Measurements from ENCODE around the gene PKNOX2. TPM values are rescaled to one million over a fixed set of nuclear protein-coding genes. Genes with fewer than 3 reads are reported as not detected.

PKNOX2 gene
- total RNA-seq, 3 donors from 2014 or later (not counting 1 experiment from before 2014, with no cell fraction given): not detected

DNA sequence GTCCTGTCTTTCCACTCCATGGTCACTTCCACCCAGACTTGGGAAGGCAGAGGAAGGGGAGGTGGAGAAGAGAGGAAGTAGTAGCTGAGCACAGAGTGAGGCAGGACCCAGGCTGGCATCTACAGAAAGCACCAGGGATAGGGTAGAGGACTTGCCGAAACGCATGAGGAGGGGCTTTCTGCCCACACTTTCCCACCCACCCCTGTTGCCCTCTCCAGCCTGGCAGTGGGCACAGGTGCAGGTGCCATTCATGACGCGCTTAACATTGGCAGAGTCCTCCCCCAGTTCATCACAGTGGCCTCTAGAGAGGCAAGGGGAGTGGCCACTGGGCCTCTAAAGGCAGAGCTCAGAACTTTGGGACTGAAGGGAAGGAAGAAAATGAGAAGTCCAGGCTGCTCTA is 249.6 kb downstream of the PKNOX2 start:
- no peak overlapping the region for H3K27ac Mint-ChIP-seq
- H3K27ac ChIP-seq (ENCODE audit: low read length): no peak overlapping the region
- no peak for ATAC-seq
- no peaks in the 10 kb centered on the region for H3K36me3 ChIP-seq (ENCODE audit: control insufficient read depth, insufficient read depth, low read length)
- H3K27me3 Mint-ChIP-seq (ENCODE audit: low read depth in 2 of 2): peaks cover 7 to 19% of the 10 kb centered on the region in 2 donors
- H3K27me3 ChIP-seq (ENCODE audit: control insufficient read depth, insufficient read depth, low read length): no peaks in the 10 kb centered on the region
- no peak overlapping the region for H3K4me3 Mint-ChIP-seq
- H3K4me1 ChIP-seq (ENCODE audit: control insufficient read depth, insufficient read depth, low read length): no peaks in the 10 kb centered on the region
- H3K9me3 ChIP-seq (ENCODE audit: control insufficient read depth, insufficient read depth, low read length): no peaks in the 10 kb centered on the region
- WGBS (ENCODE audit: insufficient coverage): 92% methylated on average over 4 of the region's 4 CpGs
- TF ChIP-seq CTCF (IDR thresholded peaks at IDR 0.05): no peak
- intact Hi-C loops (cut with micrococcal nuclease): no loop called here
- DNase-seq: no peak
- H3K4me1 Mint-ChIP-seq: no peaks in the 10 kb centered on the region
- H3K9me3 Mint-ChIP-seq: no peaks in the 10 kb centered on the region
- H3K36me3 Mint-ChIP-seq: no peaks in the 10 kb centered on the region
- H3K4me3 ChIP-seq (ENCODE audit: low read length): no peak overlapping the region

- intact Hi-C loops (cut with micrococcal nuclease): no loop called here
- no peak for DNase-seq
- H3K9me3 ChIP-seq (ENCODE audit: control insufficient read depth, insufficient read depth, low read length): no peaks in the 10 kb centered on the region
- Mint-ChIP-seq H3K27me3 (ENCODE audit: low read depth in 2 of 2) (peaks cover 7 to 21% of the 10 kb centered on the region in 2 donors), H3K9me3 (no peaks in the 10 kb centered on the region), H3K36me3 (no peaks in the 10 kb centered on the region), H3K4me3 (no peak overlapping the region), H3K27ac (no peak overlapping the region), H3K4me1 (no peaks in the 10 kb centered on the region)
- WGBS (ENCODE audit: insufficient coverage): 75% methylated on average over 16 of the region's 20 CpGs
- no peaks in the 10 kb centered on the region for H3K4me1 ChIP-seq (ENCODE audit: control insufficient read depth, insufficient read depth, low read length)
- no peak for TF ChIP-seq CTCF (IDR thresholded peaks at IDR 0.05)
- no peak for ATAC-seq
- no peak overlapping the region for H3K27ac ChIP-seq (ENCODE audit: low read length)
- no peaks in the 10 kb centered on the region for H3K36me3 ChIP-seq (ENCODE audit: control insufficient read depth, insufficient read depth, low read length)
- H3K27me3 ChIP-seq (ENCODE audit: control insufficient read depth, insufficient read depth, low read length): no peaks in the 10 kb centered on the region
- H3K4me3 ChIP-seq (ENCODE audit: low read length): no peak overlapping the region
These were observed 252.7 kb downstream of the PKNOX2 start for GRCh38 chr11:125416981-125417935.

GRCh38 chr11:125418396-125418795 is 253.8 kb downstream of the PKNOX2 start:
- H3K27ac Mint-ChIP-seq: no peak overlapping the region
- 88% methylated on average over 9 of the region's 9 CpGs for WGBS (ENCODE audit: insufficient coverage)

More at GRCh38 chr11:125418396-125418795, 253.8 kb downstream of the PKNOX2 start:
- no peaks in the 10 kb centered on the region for H3K36me3 ChIP-seq (ENCODE audit: control insufficient read depth, insufficient read depth, low read length)
- no peak for TF ChIP-seq CTCF (IDR thresholded peaks at IDR 0.05)
- intact Hi-C loops (cut with micrococcal nuclease): no loop called here
- H3K9me3 Mint-ChIP-seq: no peaks in the 10 kb centered on the region
- H3K9me3 ChIP-seq (ENCODE audit: control insufficient read depth, insufficient read depth, low read length): no peaks in the 10 kb centered on the region
- ATAC-seq (no peak), DNase-seq (no peak)
- peaks cover 6 to 21% of the 10 kb centered on the region in 2 donors for H3K27me3 Mint-ChIP-seq (ENCODE audit: low read depth in 2 of 2)
- no peaks in the 10 kb centered on the region for H3K4me1 Mint-ChIP-seq
- no peak overlapping the region for H3K4me3 ChIP-seq (ENCODE audit: low read length)
- no peak overlapping the region for H3K27ac ChIP-seq (ENCODE audit: low read length)
- H3K27me3 ChIP-seq (ENCODE audit: control insufficient read depth, insufficient read depth, low read length): no peaks in the 10 kb centered on the region
- H3K4me1 ChIP-seq (ENCODE audit: control insufficient read depth, insufficient read depth, low read length): no peaks in the 10 kb centered on the region
- H3K36me3 Mint-ChIP-seq: no peaks in the 10 kb centered on the region
- no peak overlapping the region for H3K4me3 Mint-ChIP-seq

Data from natural killer cell (primary cell).